ENCODE results near the gene TAX1BP1. TPM values are rescaled to one million over a fixed set of nuclear protein-coding genes. Genes with fewer than 3 reads are reported as not detected.

The TAX1BP1 gene
- total RNA-seq, 1 donor from 2014 or later, result 87.6 TPM

DNA sequence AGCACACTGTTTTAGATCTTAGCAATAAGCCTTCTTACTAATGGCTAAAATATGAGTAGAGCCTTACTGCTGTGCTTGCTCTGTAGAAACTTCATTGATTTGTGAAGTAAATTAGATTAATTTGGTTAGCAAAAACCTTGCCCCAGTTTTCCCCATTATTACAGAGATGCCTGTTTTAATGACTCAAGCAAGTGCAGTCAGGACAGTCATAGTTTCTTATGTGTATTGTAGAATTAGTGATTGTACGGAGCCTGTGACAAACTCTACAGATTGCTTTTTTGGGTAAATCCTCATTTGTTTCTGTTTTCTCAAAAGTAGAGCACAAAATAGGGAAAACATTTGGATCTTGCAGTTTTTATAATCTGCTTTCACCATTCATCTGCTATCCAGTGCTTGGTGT, 7.0 kb downstream of the TAX1BP1 start:
- peaks cover 27% of the 10 kb centered on the region for H3K36me3 Mint-ChIP-seq
- no peak for TF ChIP-seq CTCF (conservative IDR thresholded peaks at IDR 0.05)
- DNase-seq (ENCODE audit: extremely low spot score, unreplicated experiment), result no peak
- H3K27me3 Mint-ChIP-seq, result no peaks in the 10 kb centered on the region
- no peak overlapping the region for H3K4me3 Mint-ChIP-seq
- H3K4me1 Mint-ChIP-seq (ENCODE audit: unreplicated experiment), result peaks cover 24% of the 10 kb centered on the region
- no peak overlapping the region for H3K27ac Mint-ChIP-seq
- H3K9me3 Mint-ChIP-seq, result no peaks in the 10 kb centered on the region

- peak overlapping the region; percentile 17 for H3K27ac Mint-ChIP-seq
These were observed 7.8 kb downstream of the TAX1BP1 start for GRCh38 chr7:27747589-27748368.

DNA sequence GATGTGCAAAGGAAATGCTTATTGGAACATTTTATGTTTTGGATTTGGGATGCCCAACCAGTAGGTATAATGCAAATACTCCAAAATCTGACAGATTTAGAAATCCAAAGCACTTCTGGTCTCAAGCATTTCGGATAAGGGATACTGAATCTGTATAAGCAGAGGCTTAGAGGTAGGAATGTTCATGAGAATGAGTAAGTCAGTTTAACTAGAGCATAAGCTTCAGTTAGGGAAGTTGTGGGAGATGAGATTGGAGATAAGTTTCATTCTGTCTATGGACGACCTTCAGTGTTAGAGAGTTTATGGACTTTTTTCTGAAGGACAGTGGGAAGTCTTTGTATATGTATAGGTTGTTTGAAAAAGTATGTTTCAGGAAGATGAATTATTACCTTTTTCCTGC, 10.4 kb downstream of the TAX1BP1 start:
- H3K36me3 Mint-ChIP-seq, result peaks cover 40% of the 10 kb centered on the region
- H3K27ac Mint-ChIP-seq, result no peak overlapping the region
- H3K4me1 Mint-ChIP-seq (ENCODE audit: unreplicated experiment), result peaks cover 10% of the 10 kb centered on the region
- no peaks in the 10 kb centered on the region for H3K9me3 Mint-ChIP-seq
- no peak for TF ChIP-seq CTCF (conservative IDR thresholded peaks at IDR 0.05)
- H3K27me3 Mint-ChIP-seq, result no peaks in the 10 kb centered on the region
- no peak overlapping the region for H3K4me3 Mint-ChIP-seq
- no peak for DNase-seq (ENCODE audit: extremely low spot score, unreplicated experiment)

More at GRCh38 chr7:27747589-27748368, 7.8 kb downstream of the TAX1BP1 start:
- no peak for DNase-seq (ENCODE audit: extremely low spot score, unreplicated experiment)
- Mint-ChIP-seq H3K27me3 (no peaks in the 10 kb centered on the region), H3K36me3 (peaks cover 29% of the 10 kb centered on the region), H3K9me3 (no peaks in the 10 kb centered on the region), H3K4me3 (no peak overlapping the region), H3K4me1 (ENCODE audit: unreplicated experiment) (peaks cover 18% of the 10 kb centered on the region)
- TF ChIP-seq CTCF (conservative IDR thresholded peaks at IDR 0.05), result no peak

DNA sequence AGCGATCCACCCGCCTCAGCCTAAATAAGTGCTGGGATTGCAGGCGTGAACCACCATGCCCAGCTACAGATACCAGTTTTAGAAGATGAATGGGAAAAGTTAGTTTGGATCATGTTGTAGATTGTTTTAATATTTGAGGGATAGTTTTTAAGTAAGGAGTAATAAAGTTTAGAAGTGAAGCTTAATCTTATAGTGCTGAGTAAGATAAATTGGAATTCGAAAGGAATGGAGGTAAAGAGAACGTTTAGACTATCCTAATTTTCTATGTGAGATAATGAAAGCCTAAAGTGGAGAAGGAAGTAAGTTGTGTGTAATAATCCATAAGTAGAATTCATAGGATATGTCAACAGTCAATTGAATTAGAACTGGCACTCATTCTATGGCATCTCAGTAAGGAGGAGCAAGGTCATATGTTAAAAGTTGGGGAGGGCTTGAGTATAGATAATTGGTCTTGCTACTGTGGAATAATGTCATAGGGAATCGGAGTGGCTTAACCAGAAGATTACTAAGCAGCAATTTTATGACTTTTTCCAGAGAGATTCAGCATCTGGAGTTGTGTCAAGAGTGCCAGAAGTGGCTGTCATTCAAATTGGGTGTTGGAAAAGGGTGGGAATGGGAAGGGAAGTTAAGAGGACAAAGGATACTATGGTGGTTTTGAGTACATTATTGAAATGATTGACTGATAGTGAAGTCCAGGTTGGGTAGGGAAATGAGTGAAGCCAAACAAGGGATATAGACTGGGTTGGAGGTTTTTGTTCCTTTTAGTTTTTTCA, 12.1 kb downstream of the TAX1BP1 start:
- no peak overlapping the region for H3K4me3 Mint-ChIP-seq
- H3K9me3 Mint-ChIP-seq, result no peaks in the 10 kb centered on the region
- no peak overlapping the region for H3K27ac Mint-ChIP-seq
- no peak for DNase-seq (ENCODE audit: extremely low spot score, unreplicated experiment)
- H3K27me3 Mint-ChIP-seq, result no peaks in the 10 kb centered on the region
- peaks cover 10% of the 10 kb centered on the region for H3K4me1 Mint-ChIP-seq (ENCODE audit: unreplicated experiment)
- H3K36me3 Mint-ChIP-seq, result peaks cover 44% of the 10 kb centered on the region
- TF ChIP-seq CTCF (conservative IDR thresholded peaks at IDR 0.05), result no peak

GRCh38 chr7:27753863-27754262, 13.9 kb downstream of the TAX1BP1 start:
- Mint-ChIP-seq H3K36me3 (peaks cover 49% of the 10 kb centered on the region), H3K27ac (no peak overlapping the region), H3K9me3 (no peaks in the 10 kb centered on the region), H3K4me3 (no peak overlapping the region), H3K27me3 (no peaks in the 10 kb centered on the region), H3K4me1 (ENCODE audit: unreplicated experiment) (peaks cover 4% of the 10 kb centered on the region)
- no peak for TF ChIP-seq CTCF (conservative IDR thresholded peaks at IDR 0.05)
- no peak for DNase-seq (ENCODE audit: extremely low spot score, unreplicated experiment)

Data from type B pancreatic cell (in vitro differentiated cells).